GM12801 (cell line): ENCODE data around the gene VPS33B.

Experiments used
- TF ChIP-seq, protein P1 (sequence below): IDR thresholded peaks from one replicate; pipeline ENCODE4 v1.5.1; 2011; ENCODE audit warnings: control low read depth; ENCODE audit not compliant: insufficient read length; ENCODE audit errors: extremely low read depth

VPS33B gene

DNA sequence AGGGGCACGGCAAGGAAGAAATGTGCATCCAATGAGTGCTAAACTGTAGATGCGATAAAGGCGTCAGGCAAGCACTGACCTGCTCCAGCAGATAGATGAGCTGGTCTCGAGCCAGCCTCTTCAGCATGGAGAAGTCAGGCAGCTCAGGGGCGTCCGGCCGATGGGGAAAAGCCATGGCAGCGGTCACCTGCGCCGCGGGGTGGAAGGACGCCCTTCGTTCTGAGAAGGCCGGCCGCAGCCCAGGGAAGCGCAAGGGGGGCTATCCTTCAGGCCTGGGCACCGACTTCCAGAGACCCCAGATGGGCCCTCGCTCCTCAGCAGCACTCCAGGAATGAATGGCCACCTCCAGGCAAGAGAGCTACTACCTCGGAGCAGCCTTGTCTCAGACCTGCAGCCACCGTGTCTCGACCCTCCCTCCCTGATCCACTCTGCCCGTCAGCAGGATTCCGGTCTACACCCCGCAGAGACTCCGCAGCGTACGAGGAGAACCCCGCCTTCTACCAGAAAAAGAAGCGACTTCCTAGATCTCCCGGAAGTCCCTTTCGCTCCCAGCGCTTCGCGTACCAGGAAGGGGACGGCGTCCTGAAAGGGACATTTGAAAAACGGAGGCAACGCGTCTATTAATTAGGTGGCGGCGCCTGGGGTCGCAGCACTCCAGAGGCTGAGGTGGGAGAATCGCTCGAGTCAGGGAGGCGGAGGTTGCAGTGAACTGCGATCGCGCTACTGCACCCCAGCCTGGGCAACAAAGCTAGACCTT lies at the start of gene VPS33B:
TSS of gene VPS33B (minus strand) at position 520 of the 757 bp plus-strand sequence. CDS start at position 175, 345 bp downstream.
- TF ChIP-seq, protein P1, sequence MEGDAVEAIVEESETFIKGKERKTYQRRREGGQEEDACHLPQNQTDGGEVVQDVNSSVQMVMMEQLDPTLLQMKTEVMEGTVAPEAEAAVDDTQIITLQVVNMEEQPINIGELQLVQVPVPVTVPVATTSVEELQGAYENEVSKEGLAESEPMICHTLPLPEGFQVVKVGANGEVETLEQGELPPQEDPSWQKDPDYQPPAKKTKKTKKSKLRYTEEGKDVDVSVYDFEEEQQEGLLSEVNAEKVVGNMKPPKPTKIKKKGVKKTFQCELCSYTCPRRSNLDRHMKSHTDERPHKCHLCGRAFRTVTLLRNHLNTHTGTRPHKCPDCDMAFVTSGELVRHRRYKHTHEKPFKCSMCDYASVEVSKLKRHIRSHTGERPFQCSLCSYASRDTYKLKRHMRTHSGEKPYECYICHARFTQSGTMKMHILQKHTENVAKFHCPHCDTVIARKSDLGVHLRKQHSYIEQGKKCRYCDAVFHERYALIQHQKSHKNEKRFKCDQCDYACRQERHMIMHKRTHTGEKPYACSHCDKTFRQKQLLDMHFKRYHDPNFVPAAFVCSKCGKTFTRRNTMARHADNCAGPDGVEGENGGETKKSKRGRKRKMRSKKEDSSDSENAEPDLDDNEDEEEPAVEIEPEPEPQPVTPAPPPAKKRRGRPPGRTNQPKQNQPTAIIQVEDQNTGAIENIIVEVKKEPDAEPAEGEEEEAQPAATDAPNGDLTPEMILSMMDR: no peak

DNA sequence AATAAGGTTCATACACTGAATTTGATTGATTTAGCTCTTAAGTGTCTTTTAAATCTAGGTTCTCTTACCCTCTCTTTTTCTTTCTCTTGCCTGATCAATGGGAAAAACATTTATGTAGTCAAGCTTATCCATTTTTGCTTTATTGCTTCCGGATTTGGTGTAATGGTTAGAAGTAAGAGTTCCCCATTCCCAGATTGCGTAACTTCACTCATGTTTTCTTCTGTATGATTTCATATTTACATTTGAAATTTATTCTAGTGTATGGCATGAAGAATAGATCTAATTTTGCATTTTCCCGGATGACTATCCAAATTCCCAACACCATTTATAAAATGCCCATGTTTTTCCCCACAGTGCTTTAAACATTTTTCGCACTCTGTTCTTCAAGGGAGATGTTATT lies 49.8 kb upstream of the VPS33B start:
- TF ChIP-seq, protein P1: no peak

DNA sequence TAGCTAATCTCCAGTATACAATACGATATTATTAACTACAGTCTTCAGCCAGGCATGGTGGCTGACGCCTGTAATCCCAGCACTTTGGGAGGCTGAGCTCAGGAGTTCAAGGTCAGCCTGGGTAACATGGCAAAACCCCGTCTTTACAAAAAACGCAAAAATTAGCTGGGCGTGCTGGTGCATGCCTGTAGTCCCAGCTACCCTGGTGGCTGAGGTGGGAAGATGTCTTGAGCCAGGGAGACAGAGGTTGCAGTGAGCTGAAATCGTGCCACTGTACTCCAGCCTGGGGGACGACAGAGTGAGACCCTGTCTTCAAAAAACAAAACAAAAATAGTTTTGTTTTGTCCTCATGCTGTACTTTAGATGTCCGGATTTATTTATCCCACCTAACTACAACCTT lies 48.5 kb upstream of the VPS33B start:
- TF ChIP-seq, protein P1: no peak

DNA sequence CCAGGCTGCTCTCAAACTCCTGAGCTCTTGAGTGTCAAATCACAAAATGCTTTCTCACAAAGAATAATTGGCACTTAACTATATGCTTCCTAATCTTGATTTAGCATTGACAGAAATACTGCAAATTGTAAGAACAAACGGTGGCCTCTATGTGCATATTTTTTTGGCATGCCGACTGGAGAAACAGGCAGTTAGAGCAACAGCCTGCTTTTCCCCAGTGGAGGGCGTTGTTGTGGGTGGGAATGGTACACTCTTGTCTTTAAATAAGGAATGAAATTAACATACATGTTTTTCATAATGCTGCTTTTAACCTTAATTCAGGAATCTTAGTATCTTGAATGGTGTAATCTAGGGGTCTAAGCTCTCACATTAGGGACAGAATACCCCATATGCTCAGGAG lies 46.6 kb upstream of the VPS33B start:
- TF ChIP-seq, protein P1: no peak

DNA sequence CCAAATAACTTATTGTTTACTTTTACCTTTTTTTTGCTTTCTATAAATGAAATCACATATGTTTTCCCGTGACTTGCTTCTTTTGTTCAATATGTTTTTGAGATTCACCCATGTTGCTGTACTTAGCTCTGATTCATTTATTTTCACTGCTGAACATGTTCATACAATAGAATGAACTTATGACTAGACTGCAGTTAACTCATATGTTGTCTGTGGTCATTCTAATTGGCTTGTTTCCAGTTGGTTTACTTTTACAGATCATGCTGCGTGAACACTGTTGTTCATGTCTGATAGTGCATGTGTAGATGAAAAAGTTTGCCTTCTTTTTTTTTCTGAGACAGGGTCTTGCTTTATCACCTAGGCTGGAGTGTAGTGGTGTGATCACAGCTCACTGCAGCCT lies 46.0 kb upstream of the VPS33B start:
- TF ChIP-seq, protein P1: no peak

DNA sequence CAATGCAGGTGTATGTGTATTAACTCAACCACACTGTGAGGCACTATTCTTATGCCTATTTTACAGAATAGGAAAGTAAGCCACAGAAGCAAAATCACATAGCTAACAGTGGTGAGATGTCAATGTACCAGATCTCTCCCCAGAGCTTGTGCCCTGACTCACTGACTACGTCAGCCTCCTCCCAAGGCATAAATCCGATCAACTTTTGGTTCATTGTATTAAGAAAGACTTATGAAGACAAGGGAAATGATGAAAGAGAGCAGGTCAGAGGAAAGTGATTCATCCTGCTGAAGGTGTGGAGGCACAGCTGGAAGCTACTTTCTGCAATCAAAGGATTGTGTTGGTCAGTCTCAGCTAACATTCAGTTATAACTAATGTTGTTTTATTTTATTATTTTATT lies 44.6 kb upstream of the VPS33B start:
- TF ChIP-seq, protein P1: no peak

DNA sequence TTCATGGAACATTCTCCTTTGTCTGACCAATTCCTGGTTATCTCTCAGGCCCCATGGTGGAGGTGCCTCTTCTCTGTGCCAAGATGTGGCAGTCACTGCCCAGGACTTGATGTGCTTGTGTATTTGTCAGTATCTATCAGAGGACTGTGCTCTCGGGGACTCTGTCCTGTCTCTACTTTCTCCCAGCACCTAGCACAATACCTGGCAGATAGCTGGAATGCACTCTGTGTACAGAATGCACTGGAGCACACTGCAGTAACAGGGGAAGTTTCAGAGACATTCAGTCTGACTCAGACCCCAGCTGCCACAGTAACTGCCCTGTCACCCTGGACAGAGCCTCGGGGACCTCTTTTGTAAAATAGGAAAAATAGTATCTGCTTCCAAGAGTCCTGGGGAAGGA lies 43.1 kb upstream of the VPS33B start:
- TF ChIP-seq, protein P1: no peak

DNA sequence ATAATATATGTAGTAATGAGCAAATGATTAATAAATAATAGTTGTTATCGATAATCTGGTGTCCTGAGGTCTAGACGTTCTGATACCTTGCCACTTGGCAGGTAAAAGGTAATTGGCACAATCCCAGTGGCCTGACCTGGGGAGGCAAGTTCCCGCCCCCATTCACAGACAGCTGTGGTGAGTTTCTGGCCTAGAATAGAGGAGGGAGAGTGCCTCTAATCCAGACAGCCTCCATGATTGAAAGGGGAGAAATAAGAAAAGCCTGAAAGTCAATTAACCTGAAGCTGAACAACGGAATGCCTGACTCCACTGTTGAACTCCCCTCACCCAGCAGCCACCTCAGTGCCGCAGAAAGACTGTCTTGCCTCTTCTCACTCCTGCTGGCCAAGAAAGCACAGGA lies 39.6 kb upstream of the VPS33B start:
- TF ChIP-seq, protein P1: no peak
